Measurements from ENCODE around the gene NPM1.
"Not testable (repeated sequence)": the region's sequence is repeated elsewhere in the genome, so short reads cannot be mapped to it uniquely, and the experiment has no call there.

Gene NPM1

GRCh38 chr5:171413153-171413910, 25.7 kb downstream of the NPM1 start:
- no peak for DNase-seq

DNA sequence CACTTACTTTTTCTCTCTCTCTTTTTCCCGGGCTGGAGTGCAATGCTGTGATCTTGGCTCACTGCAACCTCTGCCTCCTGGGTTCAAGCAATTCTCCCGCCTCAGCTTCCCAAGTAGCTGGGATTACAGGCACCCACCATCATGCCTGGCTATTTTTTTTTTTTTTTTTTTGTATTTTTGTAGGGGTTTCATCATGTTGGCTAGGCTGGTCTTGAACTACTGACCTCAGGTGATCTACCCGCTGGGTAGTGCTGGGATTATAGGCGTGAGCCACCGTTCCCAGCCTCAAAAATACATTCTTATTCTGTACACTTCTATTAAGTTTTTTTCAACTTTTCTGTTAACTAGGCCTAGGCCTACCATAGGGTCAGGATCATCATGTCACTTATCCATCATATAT, 26.3 kb downstream of the NPM1 start:
- DNase-seq, result not testable (repeated sequence)

GRCh38 chr5:171415115-171415730, 27.6 kb downstream of the NPM1 start:
- no peak for DNase-seq

DNA sequence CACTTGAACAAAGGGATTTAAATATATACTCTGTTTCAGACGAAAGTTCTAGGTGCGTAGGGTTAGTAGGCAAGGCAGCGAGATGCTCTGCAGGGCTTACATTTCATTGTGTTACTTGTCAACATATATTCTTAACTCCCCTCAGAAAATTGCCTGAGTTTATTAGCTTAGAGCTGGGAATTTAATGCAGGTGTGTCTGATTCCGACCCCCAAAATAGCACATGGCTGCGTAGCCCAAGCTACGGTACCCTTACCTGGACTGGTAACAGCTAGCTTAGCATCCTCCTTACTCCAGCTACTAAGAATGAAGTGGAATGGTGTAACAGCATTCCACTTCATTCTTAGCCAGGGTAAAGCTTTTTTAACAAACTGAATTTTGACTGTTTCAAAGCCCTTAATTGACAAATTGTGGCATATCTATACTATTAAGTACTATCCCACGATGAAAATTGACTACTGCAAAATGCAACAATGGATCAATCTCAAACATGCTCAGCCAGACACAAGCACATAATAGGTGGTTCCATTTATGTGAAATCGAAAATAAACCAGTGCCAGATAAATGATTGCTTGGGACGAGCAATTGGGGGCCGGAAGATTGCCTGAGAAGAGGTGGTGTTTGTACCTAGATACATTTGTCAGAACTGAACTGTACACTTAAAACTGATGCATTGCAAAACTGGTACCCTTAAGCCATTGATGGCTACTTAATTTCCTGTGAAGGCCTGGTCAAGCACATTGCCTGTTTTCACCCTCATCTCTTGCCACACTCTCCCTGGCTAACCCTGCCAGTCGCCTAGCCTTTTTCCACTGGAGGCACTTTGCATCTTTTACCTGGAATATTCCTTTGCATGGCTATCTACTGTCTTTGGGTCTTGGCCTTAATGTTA, 28.8 kb downstream of the NPM1 start:
- DNase-seq, result no peak

GRCh38 chr5:171418316-171418981, 30.8 kb downstream of the NPM1 start:
- peak; percentile 14 for DNase-seq

- peak; percentile 9 for DNase-seq
Observed at GRCh38 chr5:171418982-171419687, 31.5 kb downstream of the NPM1 start, which contains the start of gene FGF18. Gene FGF18 (plus strand): TSS chr5:171419647. CDS start chr5:171420200, 553 bp downstream.

- DNase-seq, result no peak
Observed at GRCh38 chr5:171419688-171420430, 32.2 kb downstream of the NPM1 start.

DNA sequence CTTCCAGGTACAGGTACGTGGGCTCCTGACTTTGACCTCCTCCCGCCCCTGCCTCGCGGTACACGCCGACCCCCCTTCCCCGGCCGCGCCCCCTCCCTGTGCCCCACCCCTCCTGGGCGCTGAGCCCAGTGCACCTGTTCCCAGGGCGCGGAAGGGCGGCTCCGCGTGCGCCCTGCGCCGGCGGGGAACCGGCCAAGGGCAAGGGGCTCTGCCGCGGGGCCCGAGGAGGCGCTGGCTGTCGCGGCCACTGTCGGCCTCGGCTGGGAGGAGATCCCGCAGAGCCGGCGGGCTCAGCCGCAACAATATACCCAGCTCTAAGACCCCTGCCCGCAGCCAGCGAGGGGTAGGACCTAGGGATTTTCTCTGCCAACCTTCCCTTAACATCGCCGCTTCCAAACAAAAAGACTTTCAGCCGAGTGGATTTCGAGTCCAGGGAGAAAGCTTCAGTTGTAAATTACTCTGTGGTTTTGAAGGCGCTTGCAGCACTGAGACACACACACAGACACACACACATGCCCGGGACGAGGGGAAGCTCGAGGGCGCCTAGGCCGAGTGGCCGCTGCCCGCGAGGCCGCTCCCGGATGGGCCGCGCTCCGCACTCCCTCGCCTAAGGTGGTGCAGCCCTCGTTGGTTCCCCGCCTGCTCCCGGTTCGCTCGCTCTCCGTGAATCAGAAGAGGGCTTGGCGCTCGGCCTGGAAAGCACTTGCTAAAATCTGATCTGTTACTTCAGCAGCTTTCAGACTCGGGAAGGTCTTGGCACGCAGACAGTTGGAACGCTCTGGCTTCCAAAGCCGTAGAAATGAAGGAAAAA, 33.0 kb downstream of the NPM1 start:
- no peak for DNase-seq

DNA sequence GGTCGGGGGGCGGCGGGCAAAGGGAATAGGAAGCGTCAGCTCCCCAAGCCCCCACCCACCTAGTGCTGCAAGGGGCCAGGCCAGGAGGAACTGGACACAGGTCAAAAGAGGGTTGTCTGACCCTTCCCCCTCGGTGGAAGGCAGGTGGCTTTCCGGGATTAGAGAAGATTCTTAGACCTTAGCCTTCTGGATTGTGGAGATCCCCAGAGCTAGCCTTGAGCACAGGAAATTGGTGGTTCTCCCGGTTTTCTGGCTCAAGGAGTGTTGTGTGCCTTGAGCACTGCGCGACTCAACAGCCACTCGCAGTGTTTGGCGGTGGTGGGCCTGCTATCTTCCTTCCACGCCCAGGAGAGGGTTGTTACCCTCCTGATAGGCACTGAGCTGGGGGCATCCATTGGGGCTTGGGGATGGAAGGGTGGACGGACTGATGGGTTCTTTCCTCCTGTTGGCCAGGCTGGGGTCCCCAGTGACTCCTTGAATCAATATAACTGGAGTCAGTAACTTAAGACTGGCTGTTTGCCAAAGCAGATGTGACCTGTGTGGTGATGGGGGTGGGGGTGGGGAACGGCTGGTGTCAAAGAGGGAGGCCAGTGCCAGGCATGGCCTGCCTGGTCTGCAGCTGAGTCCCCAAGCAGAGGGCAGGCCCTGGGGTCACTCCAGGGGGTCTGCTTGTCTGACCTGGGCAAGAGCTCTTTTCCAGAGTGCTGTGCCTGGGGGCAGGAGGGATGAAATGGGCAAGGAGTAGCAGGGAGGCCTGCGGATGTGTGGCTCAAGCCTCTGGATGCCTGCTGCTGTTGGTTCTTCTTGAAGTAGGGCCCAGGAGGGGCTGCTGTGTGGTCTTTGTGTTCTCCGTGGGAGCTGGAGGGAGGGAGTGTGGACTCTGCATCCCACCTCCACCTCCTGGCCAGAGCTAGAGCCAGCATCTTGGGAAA, 33.9 kb downstream of the NPM1 start:
- no peak for DNase-seq

DNA sequence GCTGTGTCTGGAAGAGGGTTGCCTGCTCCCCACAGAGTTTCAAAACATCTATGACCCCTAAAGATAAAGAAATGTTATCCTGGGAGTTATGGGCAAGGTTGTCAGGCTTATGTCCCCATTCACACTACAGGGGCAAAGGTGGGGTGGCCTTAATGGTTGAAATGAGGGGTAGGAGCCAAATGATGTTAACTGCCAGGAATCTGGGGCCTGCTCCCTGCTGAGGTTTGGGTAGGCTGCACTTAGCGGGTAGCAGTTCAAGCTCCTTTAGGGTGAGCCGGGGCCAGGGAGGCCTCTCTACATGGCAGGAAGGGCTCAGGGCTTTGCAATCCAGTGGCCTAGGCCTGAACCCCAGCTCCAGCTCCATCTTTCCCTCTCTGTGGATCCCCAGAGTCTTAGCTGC, 34.8 kb downstream of the NPM1 start:
- DNase-seq, result no peak

GRCh38 chr5:171422902-171423663, 35.4 kb downstream of the NPM1 start:
- no peak for DNase-seq

DNA sequence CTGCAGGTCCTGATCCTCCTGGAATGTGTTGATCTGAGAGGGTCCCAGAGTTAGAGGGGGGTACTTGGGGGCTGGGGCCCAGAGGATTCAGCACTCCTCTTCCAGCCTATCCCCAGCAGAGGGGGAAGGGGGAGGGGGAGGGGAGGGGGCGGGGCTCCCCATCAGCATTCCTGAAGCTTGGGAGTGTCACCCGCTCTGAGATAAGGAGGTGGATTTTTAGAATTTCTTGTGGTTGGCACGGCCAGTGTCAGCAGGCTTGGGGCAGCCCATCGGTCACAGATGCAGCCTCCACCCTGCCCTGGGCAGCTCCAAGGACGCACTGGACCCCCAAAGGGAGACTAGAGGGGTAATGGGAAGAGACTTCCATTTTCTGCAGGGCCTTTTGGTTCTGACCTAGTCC, 37.1 kb downstream of the NPM1 start:
- no peak for DNase-seq

- no peak for DNase-seq
Observed at GRCh38 chr5:171425596-171426244, 38.1 kb downstream of the NPM1 start.

- no peak for DNase-seq
Observed at GRCh38 chr5:171426266-171426665, 38.6 kb downstream of the NPM1 start.

GRCh38 chr5:171426680-171427079, 39.0 kb downstream of the NPM1 start:
- no peak for DNase-seq

- DNase-seq, result no peak
Observed at GRCh38 chr5:171427318-171428167, 39.9 kb downstream of the NPM1 start.

DNA sequence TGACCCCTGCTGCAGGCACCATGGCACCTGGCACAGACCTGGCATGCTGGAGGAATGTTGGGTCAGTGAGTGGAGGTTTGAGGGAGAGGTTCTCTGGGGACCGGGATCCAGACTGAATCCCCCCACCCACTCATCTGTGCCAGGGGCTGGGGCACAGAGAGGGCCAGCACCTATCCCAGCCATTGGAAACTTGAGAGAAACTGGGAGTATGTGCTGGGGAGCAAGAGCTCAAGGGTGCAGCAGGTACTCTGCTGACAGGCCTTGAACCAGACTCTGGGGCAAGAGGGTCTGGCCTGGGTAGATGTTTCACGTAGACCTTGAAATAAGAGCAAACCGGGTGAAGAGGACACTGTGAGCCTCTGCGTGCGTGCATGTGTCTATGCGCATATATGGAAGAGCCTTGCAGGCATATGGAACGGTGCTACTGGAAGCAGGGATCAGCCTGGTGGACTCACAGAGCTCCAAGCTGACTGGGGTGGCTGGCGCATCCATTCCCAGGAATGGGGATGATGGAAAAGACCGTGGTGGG, 40.6 kb downstream of the NPM1 start:
- no peak for DNase-seq
